Adipose tissue (tissue), 3 donors: ENCODE data around the gene SAMD5. TPM values are rescaled to one million over a fixed set of nuclear protein-coding genes. Genes with fewer than 3 reads are reported as not detected.

Experiments used
- H3K27ac ChIP-seq: one replicate; pipeline ENCODE4 v1.5.1; 2013; ENCODE audit warnings: low read depth, low read length
- WGBS, 3 donors: extraction: QIAGEN DNeasy Blood & Tissue Kit; methylation state at CpG; one replicate each; pipeline ENCODE4 v1.1.7; 2013; 5-methylcytosine and 5-hydroxymethylcytosine counted together
- polyA plus RNA-seq, 3 donors: library from polyadenylated mRNA; stranded (reverse); fragments of 200-250 nt; gene quantifications; one replicate each; pipeline ENCODE4 v1.2.3, GENCODE V29; 2013
- donor health status: healthy with polysubstance abuse.
- donor health status: Bipolar disorder and iron deficiency.
- donor health status: healthy.

Gene SAMD5
- polyA plus RNA-seq, result under 1 TPM; 0.27 to 0.56 (median 0.32) TPM

- H3K27ac ChIP-seq, result no peak within 1 kb of the TSS
- 0 to 1% (median 0%) methylated on average over 78 to 90 of the region's 90 CpGs for WGBS, 3 donors
Measured at GRCh38 chr6:147508042-147508865, at the start of gene SAMD5. TSS of gene SAMD5 (plus strand) at chr6:147508690. CDS start at chr6:147508929, 239 bp downstream.

- WGBS, 3 donors, result 80 to 89% (median 89%) methylated on average over 1 of the region's 1 CpG
- no peak overlapping the region for H3K27ac ChIP-seq
Measured at GRCh38 chr6:147459780-147460179, 48.7 kb upstream of the SAMD5 start.

- WGBS, 3 donors, result 39 to 48% (median 41%) methylated on average over 1 of the region's 1 CpG
- H3K27ac ChIP-seq, result no peak overlapping the region
Measured at GRCh38 chr6:147463651-147464050, 44.8 kb upstream of the SAMD5 start.

- H3K27ac ChIP-seq, result no peak overlapping the region
- 41 to 64% (median 41%) methylated on average over 5 of the region's 5 CpGs for WGBS, 3 donors
Measured at GRCh38 chr6:147467428-147467827, 41.1 kb upstream of the SAMD5 start.

- no peak overlapping the region for H3K27ac ChIP-seq
- WGBS, 3 donors, result 40 to 46% (median 44%) methylated on average over 2 of the region's 2 CpGs
Measured at GRCh38 chr6:147467886-147468285, 40.6 kb upstream of the SAMD5 start.

GRCh38 chr6:147468634-147469033, 39.9 kb upstream of the SAMD5 start:
- 71 to 76% (median 72%) methylated on average over 2 of the region's 2 CpGs for WGBS, 3 donors
- no peak overlapping the region for H3K27ac ChIP-seq

GRCh38 chr6:147479857-147480256, 28.6 kb upstream of the SAMD5 start:
- H3K27ac ChIP-seq, result no peak overlapping the region
- WGBS, 3 donors, result 74 to 83% (median 79%) methylated on average over 2 of the region's 2 CpGs

- no peak overlapping the region for H3K27ac ChIP-seq
Measured at GRCh38 chr6:147486683-147487082, 21.8 kb upstream of the SAMD5 start.

GRCh38 chr6:147497472-147497871, 11.0 kb upstream of the SAMD5 start:
- no peak overlapping the region for H3K27ac ChIP-seq
- 90 to 98% (median 94%) methylated on average over 1 of the region's 1 CpG for WGBS, 3 donors

GRCh38 chr6:147503587-147503986, 4.9 kb upstream of the SAMD5 start:
- no peak overlapping the region for H3K27ac ChIP-seq
- WGBS, 3 donors, result 74 to 81% (median 77%) methylated on average over 3 of the region's 3 CpGs

GRCh38 chr6:147504848-147505247, 3.6 kb upstream of the SAMD5 start:
- H3K27ac ChIP-seq, result no peak overlapping the region
- WGBS, 3 donors, result 90 to 95% (median 91%) methylated on average over 2 of the region's 2 CpGs

GRCh38 chr6:147506704-147507114, 1.8 kb upstream of the SAMD5 start:
- WGBS, 3 donors, result 1% methylated on average over 25 to 30 of the region's 30 CpGs
- no peak overlapping the region for H3K27ac ChIP-seq

- H3K27ac ChIP-seq, result no peak overlapping the region
- WGBS, 3 donors, result 1 to 2% (median 1%) methylated on average over 44 to 52 of the region's 52 CpGs
Measured at GRCh38 chr6:147507162-147508041, 1.1 kb upstream of the SAMD5 start.

GRCh38 chr6:147508866-147509608, 547 bp downstream of the SAMD5 start:
- H3K27ac ChIP-seq, result no peak overlapping the region
- WGBS, 3 donors, result 1 to 2% (median 2%) methylated on average over 57 to 73 of the region's 73 CpGs

- no peak overlapping the region for H3K27ac ChIP-seq
- WGBS, 3 donors, result 32 to 39% (median 32%) methylated on average over 7 of the region's 7 CpGs
Measured at GRCh38 chr6:147509891-147510290, 1.4 kb downstream of the SAMD5 start.

- no peak overlapping the region for H3K27ac ChIP-seq
- 49 to 57% (median 54%) methylated on average over 5 of the region's 5 CpGs for WGBS, 3 donors
Measured at GRCh38 chr6:147510929-147511590, 2.6 kb downstream of the SAMD5 start.

GRCh38 chr6:147514831-147515230, 6.3 kb downstream of the SAMD5 start:
- no peak overlapping the region for H3K27ac ChIP-seq
- WGBS, 3 donors, result 44 to 53% (median 47%) methylated on average over 2 of the region's 2 CpGs

GRCh38 chr6:147515327-147515726, 6.8 kb downstream of the SAMD5 start:
- H3K27ac ChIP-seq, result no peak overlapping the region
- WGBS, 3 donors, result 84 to 95% (median 93%) methylated on average over 2 of the region's 2 CpGs
